GM19043 (cell line): Measurements from ENCODE around the gene RECQL5.

Source experiments
- ATAC-seq: cut with Tn5 transposase; IDR thresholded peaks from one replicate; pipeline ENCODE4 v1.9.1; 2021; ENCODE audit warnings: low read depth; ENCODE audit not compliant: unreplicated experiment

RECQL5 gene

GRCh38 chr17:75635610-75636202 is 31.2 kb downstream of the RECQL5 start:
- ATAC-seq: no peak

GRCh38 chr17:75634754-75635609 is 32.0 kb downstream of the RECQL5 start:
- no peak for ATAC-seq

GRCh38 chr17:75634376-75634740 is 32.6 kb downstream of the RECQL5 start:
- no peak for ATAC-seq

- ATAC-seq: no peak
Observed at GRCh38 chr17:75633486-75634375, 33.2 kb downstream of the RECQL5 start.

GRCh38 chr17:75632863-75633485 is 34.0 kb downstream of the RECQL5 start, which contains the start of gene SMIM5:
TSS of gene SMIM5 (plus strand) at chr17:75633434. CDS start at chr17:75640202, 6,768 bp downstream.
- ATAC-seq: no peak

GRCh38 chr17:75632428-75632827 is 34.5 kb downstream of the RECQL5 start:
- ATAC-seq: no peak

- no peak for ATAC-seq
Observed at GRCh38 chr17:75631353-75631752, 35.6 kb downstream of the RECQL5 start.

- no peak for ATAC-seq
Observed at GRCh38 chr17:75630071-75630917, 36.7 kb downstream of the RECQL5 start.

GRCh38 chr17:75629157-75629556 is 37.8 kb downstream of the RECQL5 start:
- ATAC-seq: no peak

GRCh38 chr17:75628425-75628824 is 38.5 kb downstream of the RECQL5 start:
- ATAC-seq: no peak

GRCh38 chr17:75627094-75627493 is 39.9 kb downstream of the RECQL5 start:
- no peak for ATAC-seq

- ATAC-seq: no peak
Observed at GRCh38 chr17:75626496-75627038, 40.4 kb downstream of the RECQL5 start.

- ATAC-seq: no peak
Observed at GRCh38 chr17:75625813-75626486, 41.0 kb downstream of the RECQL5 start.

- no peak for ATAC-seq
Observed at GRCh38 chr17:75624714-75625345, 42.1 kb downstream of the RECQL5 start.

GRCh38 chr17:75624021-75624420 is 42.9 kb downstream of the RECQL5 start:
- no peak for ATAC-seq

GRCh38 chr17:75623386-75623785 is 43.6 kb downstream of the RECQL5 start:
- ATAC-seq: no peak

- ATAC-seq: no peak
Observed at GRCh38 chr17:75622771-75623273, 44.1 kb downstream of the RECQL5 start.

- ATAC-seq: no peak
Observed at GRCh38 chr17:75622076-75622475, 44.9 kb downstream of the RECQL5 start.
